ENCODE data around the gene SV2B.

Gene SV2B

DNA sequence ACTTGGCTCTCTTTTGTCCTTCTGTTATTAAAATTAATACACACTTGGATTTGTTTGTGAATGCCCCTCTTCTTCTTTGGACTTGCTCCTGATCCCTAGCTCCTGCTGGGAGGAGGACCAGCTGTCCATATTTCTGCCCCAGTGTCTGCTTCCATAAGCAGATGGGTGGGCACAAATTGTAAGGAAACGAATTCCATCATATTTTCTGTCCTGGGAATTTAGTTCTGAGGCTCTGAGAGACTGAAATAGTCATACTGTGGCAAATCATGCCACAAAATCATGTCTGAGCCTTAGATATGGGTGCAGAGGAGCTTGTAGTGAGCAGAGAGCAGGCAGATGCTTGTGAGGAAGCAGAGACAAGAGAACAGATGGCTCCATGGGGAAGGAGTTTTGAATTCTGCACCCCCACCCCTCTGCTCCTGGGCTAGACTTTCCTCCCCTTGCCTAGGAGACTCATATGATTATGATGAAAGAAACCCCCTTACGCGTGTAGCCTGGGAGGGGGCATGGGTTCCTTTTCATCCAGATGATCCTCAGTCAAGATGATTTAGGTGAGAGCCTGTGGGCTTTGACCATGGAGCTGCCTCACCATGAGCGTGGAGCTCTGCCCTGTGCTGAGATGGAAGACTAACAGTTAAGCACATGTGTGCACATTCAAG lies 50.6 kb downstream of the SV2B start:
- no peak for TF ChIP-seq ZFX (IDR thresholded peaks at IDR 0.05; ENCODE audit: borderline replicate concordance)
- TF ChIP-seq, protein P1, sequence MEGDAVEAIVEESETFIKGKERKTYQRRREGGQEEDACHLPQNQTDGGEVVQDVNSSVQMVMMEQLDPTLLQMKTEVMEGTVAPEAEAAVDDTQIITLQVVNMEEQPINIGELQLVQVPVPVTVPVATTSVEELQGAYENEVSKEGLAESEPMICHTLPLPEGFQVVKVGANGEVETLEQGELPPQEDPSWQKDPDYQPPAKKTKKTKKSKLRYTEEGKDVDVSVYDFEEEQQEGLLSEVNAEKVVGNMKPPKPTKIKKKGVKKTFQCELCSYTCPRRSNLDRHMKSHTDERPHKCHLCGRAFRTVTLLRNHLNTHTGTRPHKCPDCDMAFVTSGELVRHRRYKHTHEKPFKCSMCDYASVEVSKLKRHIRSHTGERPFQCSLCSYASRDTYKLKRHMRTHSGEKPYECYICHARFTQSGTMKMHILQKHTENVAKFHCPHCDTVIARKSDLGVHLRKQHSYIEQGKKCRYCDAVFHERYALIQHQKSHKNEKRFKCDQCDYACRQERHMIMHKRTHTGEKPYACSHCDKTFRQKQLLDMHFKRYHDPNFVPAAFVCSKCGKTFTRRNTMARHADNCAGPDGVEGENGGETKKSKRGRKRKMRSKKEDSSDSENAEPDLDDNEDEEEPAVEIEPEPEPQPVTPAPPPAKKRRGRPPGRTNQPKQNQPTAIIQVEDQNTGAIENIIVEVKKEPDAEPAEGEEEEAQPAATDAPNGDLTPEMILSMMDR (IDR thresholded peaks at IDR 0.05) = no peak
- no peak overlapping the region for H3K27ac ChIP-seq

DNA sequence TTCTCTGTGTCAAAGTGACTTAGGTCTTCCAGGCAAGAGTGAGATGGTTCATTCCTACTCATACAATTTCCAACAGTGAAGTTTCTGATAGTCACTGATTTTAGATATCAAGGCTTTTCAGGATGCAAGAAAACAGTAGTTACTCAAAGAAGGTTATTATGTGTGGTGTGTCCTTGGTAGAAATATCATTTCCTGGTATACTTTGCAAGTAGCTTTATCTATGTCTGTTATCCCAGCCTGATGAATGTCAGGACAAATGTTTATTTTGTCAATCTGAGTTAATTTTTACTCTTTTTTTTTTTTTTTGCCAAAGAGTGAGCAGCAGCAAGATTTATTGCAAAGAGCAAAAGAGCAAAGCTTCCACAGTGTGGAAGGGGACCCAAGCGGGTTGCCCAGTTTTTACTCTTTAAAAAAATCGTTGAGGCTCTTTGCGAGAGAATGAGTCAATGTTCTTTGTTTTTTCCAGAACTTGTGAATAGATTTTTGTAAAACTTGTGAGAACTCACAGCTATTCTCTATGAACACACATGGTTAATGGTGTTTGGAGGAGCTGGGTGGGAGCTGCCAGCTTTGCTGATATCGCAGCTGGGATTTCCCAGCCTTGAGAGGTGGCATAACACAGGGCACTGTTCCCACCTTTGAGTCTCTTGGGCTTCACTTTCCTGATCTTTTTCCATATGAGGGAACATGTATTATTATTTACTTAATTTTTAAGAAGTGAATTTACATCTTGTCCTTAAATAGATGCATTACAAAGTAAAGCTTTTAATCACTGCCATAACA lies 51.9 kb downstream of the SV2B start:
- H3K27ac ChIP-seq = no peak overlapping the region
- no peak for TF ChIP-seq ZFX (IDR thresholded peaks at IDR 0.05; ENCODE audit: borderline replicate concordance)
- TF ChIP-seq, protein P1 (IDR thresholded peaks at IDR 0.05) = no peak

DNA sequence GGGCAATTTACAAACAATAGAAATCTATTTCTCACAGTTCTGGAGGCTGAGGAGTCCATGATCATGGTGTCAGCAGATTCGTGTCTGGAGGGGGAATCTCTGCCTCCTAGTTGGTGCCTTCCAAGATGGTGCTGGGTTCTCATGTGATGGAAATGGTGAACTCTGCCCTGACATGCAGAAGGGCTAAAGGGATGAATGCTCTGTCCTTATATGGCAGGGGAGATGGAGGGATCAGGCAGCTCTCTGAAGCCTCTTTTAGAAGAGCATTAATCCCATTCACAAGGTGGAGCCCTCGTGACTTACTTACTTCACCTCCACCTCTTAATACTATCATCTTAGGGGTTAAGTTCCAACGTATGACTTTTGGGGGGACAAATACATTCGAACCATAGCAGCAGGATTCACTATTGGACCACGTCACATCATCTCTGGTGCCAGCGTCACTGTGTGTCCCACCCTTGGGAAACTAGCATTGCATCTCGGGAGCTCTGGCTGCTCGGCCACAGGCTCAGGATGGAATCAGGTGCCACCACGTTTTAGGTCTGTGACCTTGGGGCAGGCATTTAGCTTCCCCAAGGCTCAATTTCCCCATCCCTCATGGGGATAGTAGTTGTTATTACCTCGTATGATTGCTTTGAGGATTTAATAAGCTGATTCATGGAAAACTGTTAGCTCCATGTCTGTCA lies 53.0 kb downstream of the SV2B start:
- no peak overlapping the region for H3K27ac ChIP-seq
- no peak for TF ChIP-seq ZFX (IDR thresholded peaks at IDR 0.05; ENCODE audit: borderline replicate concordance)
- TF ChIP-seq, protein P1 (IDR thresholded peaks at IDR 0.05) = no peak

DNA sequence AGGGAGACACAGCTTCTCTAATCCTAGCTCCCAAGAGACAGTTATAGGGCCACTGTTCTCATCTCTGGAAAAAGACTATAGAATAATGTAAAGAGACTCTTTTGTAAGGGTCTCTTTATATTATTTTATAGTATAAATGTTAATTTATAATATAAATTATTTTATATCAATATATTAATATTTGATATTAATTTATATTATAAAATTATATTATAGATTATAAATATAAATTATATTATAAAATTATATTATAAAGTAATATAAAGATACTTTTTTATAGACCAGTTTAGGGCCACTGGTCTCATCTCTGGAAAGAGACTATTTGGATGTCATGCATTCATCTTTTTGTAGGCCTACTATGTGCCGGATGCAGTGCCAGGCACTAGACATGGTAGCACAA lies 53.9 kb downstream of the SV2B start:
- no peak overlapping the region for H3K27ac ChIP-seq
- TF ChIP-seq ZFX (IDR thresholded peaks at IDR 0.05; ENCODE audit: borderline replicate concordance) = no peak
- TF ChIP-seq, protein P1 (IDR thresholded peaks at IDR 0.05) = no peak

DNA sequence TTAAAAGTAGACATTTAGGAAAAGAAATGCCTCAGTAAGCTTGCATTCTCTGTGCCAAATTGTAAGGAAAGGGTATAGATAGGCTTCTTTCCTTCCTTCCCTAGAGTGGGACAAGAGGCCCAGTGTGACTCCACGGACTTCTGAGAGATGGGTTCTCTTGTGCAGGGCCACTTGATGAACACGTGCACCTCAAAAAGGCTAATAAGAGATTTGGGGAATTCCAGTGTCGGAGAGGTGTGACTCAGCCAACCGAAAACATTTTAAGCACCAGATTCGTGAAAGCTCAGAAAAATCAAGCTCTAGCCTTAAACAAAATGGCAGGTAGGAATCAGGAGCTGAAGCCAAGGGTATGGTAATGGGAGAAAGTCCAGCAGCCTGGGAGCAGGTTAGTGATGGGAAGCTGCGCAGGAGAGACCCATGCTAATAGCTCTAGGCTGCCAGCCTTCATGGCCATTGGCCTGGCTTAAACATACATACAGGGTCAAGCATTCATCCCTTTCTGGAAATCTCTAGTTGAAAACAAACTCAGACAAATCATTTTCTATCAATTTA lies 56.2 kb downstream of the SV2B start:
- no peak overlapping the region for H3K27ac ChIP-seq
- TF ChIP-seq, protein P1 (IDR thresholded peaks at IDR 0.05) = no peak
- TF ChIP-seq ZFX (IDR thresholded peaks at IDR 0.05; ENCODE audit: borderline replicate concordance) = no peak

DNA sequence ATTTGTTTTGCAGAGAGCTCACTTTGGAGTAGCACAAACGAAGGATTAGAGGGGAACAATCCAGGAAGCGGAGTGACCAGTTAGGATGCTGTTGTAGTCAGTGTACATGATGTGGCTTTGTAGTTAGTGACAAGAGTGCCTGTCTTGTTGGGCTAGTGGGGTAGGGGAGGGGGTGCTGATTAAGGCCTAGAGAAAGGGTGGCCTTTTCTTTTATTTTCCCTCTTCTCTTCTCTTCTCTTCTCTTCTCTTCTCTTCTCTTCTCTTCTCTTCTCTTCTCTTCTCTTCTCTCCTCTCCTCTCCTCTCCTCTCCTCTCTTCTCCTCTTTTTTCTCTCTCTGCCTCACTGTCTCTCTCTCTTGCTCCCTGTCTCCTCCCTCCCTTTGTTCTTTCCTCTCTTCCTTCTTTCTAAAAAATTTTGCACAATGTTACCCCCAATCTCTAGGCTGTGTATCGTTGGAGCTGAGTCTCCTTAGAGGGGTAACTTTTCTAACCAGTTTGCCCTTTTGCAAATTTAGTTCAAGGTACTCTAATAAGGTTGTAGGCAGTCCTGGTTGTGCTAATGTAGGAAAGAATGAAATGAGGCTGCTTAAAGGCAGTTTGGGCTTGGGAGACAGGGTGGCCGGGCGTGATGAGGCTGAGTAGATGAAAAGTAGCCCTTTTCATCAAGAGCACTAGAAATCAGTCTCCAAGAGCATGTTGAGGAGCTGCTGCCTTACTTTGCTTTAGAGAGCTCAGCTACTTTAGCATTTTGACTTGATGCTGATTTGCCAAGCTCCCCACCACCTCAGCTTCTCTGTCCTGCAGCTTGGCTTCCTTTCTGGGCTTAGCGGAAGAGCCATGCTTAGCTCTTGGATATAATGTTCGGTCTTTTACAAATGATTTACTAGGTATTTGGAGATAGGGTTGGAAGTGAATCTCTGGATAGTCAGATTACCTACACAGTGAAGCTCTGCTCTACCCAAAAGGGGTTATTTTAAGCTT lies 58.6 kb downstream of the SV2B start:
- TF ChIP-seq, protein P1 (IDR thresholded peaks at IDR 0.05) = no peak
- no peak for TF ChIP-seq ZFX (IDR thresholded peaks at IDR 0.05; ENCODE audit: borderline replicate concordance)

More for the DNA sequence above, 58.6 kb downstream of the SV2B start:
- H3K27ac ChIP-seq = no peak overlapping the region

All from 22Rv1 (cell line).